K562 (cell line): Measurements from ENCODE around the gene TMEM132C. TPM values are rescaled to one million over a fixed set of nuclear protein-coding genes. Genes with fewer than 3 reads are reported as not detected.

Source experiments
- ATAC-seq: fragments of 200-7000 bp; cut with Tn5 transposase; 3 replicates; pipeline ENCODE4 v1.9.1; 2020; ENCODE audit warnings: moderate library complexity
- BruUV-seq: library from RNA; stranded (reverse); fragments of 400-500 nt; replicated peaks from 2 replicates; lab custom pipeline; 2021; lab: Mats Ljungman, UMichigan
- CTCF ChIA-PET: fragments of 300-600 bp; formaldehyde crosslinking; extraction: SDS; loops from one replicate; lab custom pipeline; 2021; ENCODE audit warnings: low intra/inter-chr PET ratio; lab: Yijun Ruan, JAX
- POLR2A ChIA-PET: fragments of 300-600, 350-650 bp; sonication (Branson Sonifier 250); formaldehyde crosslinking; extraction: SDS; loops from one replicate; lab custom pipeline; 2021; ENCODE audit warnings: antibody characterized with exemption, inconsistent platforms; lab: Yijun Ruan, JAX
- DNase-seq, 4 experiments: peaks; one replicate each; pipeline versions ENCODE4 v3.0.0 to v3.0.0-alpha.2; 2011 to 2018; ENCODE audit warnings: low spot score in 3 of 4, mixed read lengths in 3 of 4; ENCODE audit errors: extremely low read depth in 1 of 4
- FAIRE-seq: peaks from 2 replicates; lab custom pipeline; 2011; peaks lifted over from hg19 to GRCh38; lab: Jason Lieb, UNC
- H2AFZ ChIP-seq: 2 replicates; pipeline ENCODE4 v1.6.0; 2011; ENCODE audit warnings: low read depth, low read length, control low read depth, inconsistent platforms
- H3K27ac ChIP-seq: fragments of 200-600 bp; 3 replicates; pipeline ENCODE4 v1.8.0; 2011; ENCODE audit warnings: low read depth, mild to moderate bottlenecking, control low read depth, inconsistent platforms, low read length, moderate library complexity, mixed read lengths; ENCODE audit errors: extremely low read depth
- H3K27me3 ChIP-seq, 2 experiments: fragments of 300-600 bp in 1 of 2; 2 replicates in 1 of 2; 3 replicates in 1 of 2; pipeline versions ENCODE4 v1.6.0 to v1.8.0; 2011; ENCODE audit warnings: inconsistent platforms in 2 of 2, low read length in 2 of 2, mild to moderate bottlenecking in 1 of 2, mixed read lengths in 1 of 2, moderate library complexity in 1 of 2; ENCODE audit not compliant: control insufficient read depth in 2 of 2, insufficient read depth in 2 of 2
- H3K36me3 ChIP-seq: fragments of 300-600 bp; 3 replicates; pipeline ENCODE4 v1.8.0; 2011; ENCODE audit warnings: mild to moderate bottlenecking, low read length, inconsistent platforms; ENCODE audit not compliant: control insufficient read depth, insufficient read depth
- H3K4me1 ChIP-seq, 2 experiments: fragments of 200-600 bp in 1 of 2; replicated peaks in 1 of 2; 2 replicates in 1 of 2; 3 replicates in 1 of 2; pipeline versions ENCODE4 v1.5.1 to v1.8.0; 2011; ENCODE audit warnings: inconsistent platforms in 2 of 2, low read length in 2 of 2, mild to moderate bottlenecking in 1 of 2, mixed read lengths in 1 of 2, moderate library complexity in 1 of 2; ENCODE audit not compliant: control insufficient read depth in 2 of 2, insufficient read depth in 2 of 2
- H3K4me2 ChIP-seq: 2 replicates; pipeline ENCODE4 v1.6.1; 2011; ENCODE audit warnings: low read length, control low read depth, inconsistent platforms, mixed read lengths; ENCODE audit not compliant: insufficient read depth
- H3K4me3 ChIP-seq: fragments of 200-600 bp; sonication (generic), shearing (Covaris generic); 2 replicates; pipeline ENCODE4 v1.5.1; 2016; ENCODE audit warnings: control low read depth, inconsistent platforms
- H3K79me2 ChIP-seq: fragments of 200-600 bp; 3 replicates; pipeline ENCODE4 v1.8.0; 2011; ENCODE audit warnings: low read length, inconsistent platforms; ENCODE audit not compliant: control insufficient read depth, insufficient read depth
- H3K9ac ChIP-seq, 2 experiments: 2 replicates each; pipeline versions ENCODE4 v1.6.0 to v1.6.1; 2011; ENCODE audit warnings: low read depth in 2 of 2, low read length in 2 of 2, control low read depth in 1 of 2, inconsistent platforms in 1 of 2, mild to moderate bottlenecking in 1 of 2, mixed read lengths in 1 of 2; ENCODE audit not compliant: insufficient read depth in 1 of 2
- H3K9me1 ChIP-seq: one replicate; pipeline ENCODE4 v1.6.0; 2011; ENCODE audit warnings: inconsistent platforms, mild to moderate bottlenecking, low read length, moderate library complexity; ENCODE audit not compliant: control insufficient read depth, insufficient read depth
- H3K9me3 ChIP-seq: replicated peaks from 2 replicates; pipeline ENCODE4 v1.5.1; 2011; ENCODE audit warnings: low read depth, low read length, inconsistent platforms; ENCODE audit not compliant: control insufficient read depth, insufficient read depth
- H4K20me1 ChIP-seq: replicated peaks from 2 replicates; pipeline ENCODE4 v1.6.1; 2011; ENCODE audit warnings: low read length, inconsistent platforms, mixed read lengths; ENCODE audit not compliant: control insufficient read depth, insufficient read depth
- HDAC2 ChIP-seq: fragments of 450-650 bp; IDR thresholded peaks from 2 replicates; pipeline ENCODE4 v1.6.1; 2016; ENCODE audit warnings: mild to moderate bottlenecking
- ILK ChIP-seq: fragments of 450-650 bp; IDR thresholded peaks from 2 replicates; pipeline ENCODE4 v1.6.1; 2016; ENCODE audit warnings: missing genetic modification characterization, low read depth, mild to moderate bottlenecking, missing compliant biosample characterization, moderate library complexity, borderline replicate concordance
- MTA1 ChIP-seq: fragments of 450-650 bp; IDR thresholded peaks from 2 replicates; pipeline ENCODE4 v1.6.1; 2017; ENCODE audit warnings: borderline replicate concordance
- PCBP2 ChIP-seq: fragments of 200-400 bp; formaldehyde crosslinking; IDR thresholded peaks from 2 replicates; pipeline ENCODE4 v1.6.1; 2018; ENCODE audit warnings: low read length, low read depth, mild to moderate bottlenecking, moderate library complexity; ENCODE audit not compliant: poor library complexity, severe bottlenecking
- SPI1 ChIP-seq: IDR thresholded peaks from 2 replicates; pipeline ENCODE4 v1.6.1; 2011; ENCODE audit warnings: low read depth, low read length, control low read depth, borderline replicate concordance
- TAF7 ChIP-seq: fragments of 450-650 bp; IDR thresholded peaks from 2 replicates; pipeline ENCODE4 v1.6.1; 2016; ENCODE audit warnings: missing genetic modification characterization, missing compliant biosample characterization
- ZC3H11A ChIP-seq: IDR thresholded peaks from 2 replicates; pipeline ENCODE4 v1.6.1; 2012; ENCODE audit warnings: low read depth, low read length, improper control_type of control experiment
- ZKSCAN8 ChIP-seq: fragments of 200-800 bp; sonication (Bioruptor generic); IDR thresholded peaks from 2 replicates; pipeline ENCODE4 v1.6.1; 2016; ENCODE audit warnings: missing genetic modification characterization, missing compliant biosample characterization
- ZNF12 ChIP-seq: sonication (generic); formaldehyde crosslinking; IDR thresholded peaks from 2 replicates; pipeline ENCODE4 v1.4.0; 2020; ENCODE audit warnings: mild to moderate bottlenecking, missing genetic modification reagents
- ZNF232 ChIP-seq: sonication (generic); formaldehyde crosslinking; IDR thresholded peaks from 2 replicates; pipeline ENCODE4 v1.8.0; 2022; ENCODE audit warnings: mild to moderate bottlenecking, missing genetic modification reagents
- ZNF282 ChIP-seq: sonication (generic); formaldehyde crosslinking; IDR thresholded peaks from 2 replicates; pipeline ENCODE4 v1.8.1; 2023; ENCODE audit warnings: missing genetic modification reagents
- ZNF324 ChIP-seq: fragments of 250-450 bp; sonication (Bioruptor Pico); IDR thresholded peaks from 2 replicates; pipeline ENCODE4 v1.4.0; 2020; ENCODE audit warnings: mild to moderate bottlenecking
- WGBS: fragments of 100-300 bp; shearing (Covaris generic); methylation state at CpG from one replicate; pipeline ENCODE4 v1.1.6; 2016; ENCODE audit warnings: low coverage, mixed read lengths; ENCODE audit not compliant: insufficient coverage; ENCODE audit errors: missing lambda C conversion rate; 5-methylcytosine and 5-hydroxymethylcytosine counted together
- in situ Hi-C: fragments of 300-500 bp; cut with MboI; formaldehyde crosslinking; loops from 4 replicates; pipeline ENCODE4 v1.15.0; 2018; ENCODE audit warnings: inconsistent platforms, mixed read lengths
- intact Hi-C: fragments of 100-400 bp; cut with micrococcal nuclease; formaldehyde crosslinking; loops from 2 replicates; pipeline ENCODE4 v1.14.2; 2022
- polyA plus RNA-seq, 8 experiments: library from polyadenylated mRNA; depleted of rRNA in 4 of 8; stranded (reverse) in 5 of 8; unstranded in 3 of 8; fragments of >200 nt; fragmentation: Nextera tagmentation in 2 of 8; fragmentation: Illumina TruSeq in 1 of 8; extraction: Ambion mirVana in 2 of 8; extraction: Trizol in 1 of 8; gene quantifications; 2 replicates each; pipeline versions ENCODE4 v1.2.1 to v1.2.3, GENCODE V29; 2011 to 2014; ENCODE audit warnings: inconsistent platforms in 1 of 8, missing spikeins in 1 of 8
- total RNA-seq, 7 experiments: library from RNA; depleted of rRNA in 6 of 7; stranded (reverse); fragments of >200 nt in 6 of 7; fragmentation: Illumina TruSeq in 2 of 7; extraction: Trizol in 2 of 7; gene quantifications; 2 replicates each; pipeline versions ENCODE4 v1.2.1 to v1.2.3, GENCODE V29; 2011 to 2021; ENCODE audit warnings: low replicate concordance in 1 of 7
- TF ChIP-seq, protein P1 (sequence below): fragments of 450-650 bp; IDR thresholded peaks from 2 replicates; pipeline ENCODE4 v1.6.1; 2017; ENCODE audit warnings: antibody characterized with exemption, mild to moderate bottlenecking

The TMEM132C gene
- total and polyA plus RNA-seq, 9 of the 15 experiments (the other 6 are each of a cell fraction or from before 2014, with no cell fraction given) = not detected

DNA sequence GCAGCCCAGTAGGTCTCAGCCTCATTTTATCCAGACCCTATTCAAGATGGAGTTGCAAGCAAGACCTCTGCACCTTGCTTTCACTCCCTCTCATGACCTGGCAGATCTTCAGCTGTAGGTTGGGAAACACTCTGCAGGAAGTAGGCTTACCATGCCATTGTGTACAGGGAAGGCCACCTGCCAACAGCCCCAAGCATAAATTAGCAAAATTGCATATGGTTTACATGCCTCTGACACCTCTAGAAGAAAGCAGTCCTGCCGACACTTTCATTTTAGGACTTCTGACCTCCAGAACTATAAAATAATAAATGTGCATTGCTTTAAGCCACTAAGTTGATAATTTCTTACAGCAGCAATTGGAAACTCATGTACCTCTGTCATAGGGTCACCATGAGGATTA lies 459.9 kb downstream of the TMEM132C start:
- no peak overlapping the region for H3K9ac ChIP-seq
- no peak overlapping the region for H3K4me3 ChIP-seq
- no peaks in the 10 kb centered on the region for H3K36me3 ChIP-seq
- DNase-seq = no peak
- intact Hi-C loops = no loop called here
- H3K27me3 ChIP-seq = peaks cover 2 to 13% of the 10 kb centered on the region in 2 experiments; a peak in 3 of 5 replicates
- no peaks in the 10 kb centered on the region for H4K20me1 ChIP-seq
- H3K79me2 ChIP-seq = no peaks in the 10 kb centered on the region
- H3K4me1 ChIP-seq = no peaks in the 10 kb centered on the region; a peak in 1 of 5 replicates
- WGBS = 0% methylated on average over 1 of the region's 1 CpG
- no peak for TF ChIP-seq ZKSCAN8
- TF ChIP-seq, protein P1, sequence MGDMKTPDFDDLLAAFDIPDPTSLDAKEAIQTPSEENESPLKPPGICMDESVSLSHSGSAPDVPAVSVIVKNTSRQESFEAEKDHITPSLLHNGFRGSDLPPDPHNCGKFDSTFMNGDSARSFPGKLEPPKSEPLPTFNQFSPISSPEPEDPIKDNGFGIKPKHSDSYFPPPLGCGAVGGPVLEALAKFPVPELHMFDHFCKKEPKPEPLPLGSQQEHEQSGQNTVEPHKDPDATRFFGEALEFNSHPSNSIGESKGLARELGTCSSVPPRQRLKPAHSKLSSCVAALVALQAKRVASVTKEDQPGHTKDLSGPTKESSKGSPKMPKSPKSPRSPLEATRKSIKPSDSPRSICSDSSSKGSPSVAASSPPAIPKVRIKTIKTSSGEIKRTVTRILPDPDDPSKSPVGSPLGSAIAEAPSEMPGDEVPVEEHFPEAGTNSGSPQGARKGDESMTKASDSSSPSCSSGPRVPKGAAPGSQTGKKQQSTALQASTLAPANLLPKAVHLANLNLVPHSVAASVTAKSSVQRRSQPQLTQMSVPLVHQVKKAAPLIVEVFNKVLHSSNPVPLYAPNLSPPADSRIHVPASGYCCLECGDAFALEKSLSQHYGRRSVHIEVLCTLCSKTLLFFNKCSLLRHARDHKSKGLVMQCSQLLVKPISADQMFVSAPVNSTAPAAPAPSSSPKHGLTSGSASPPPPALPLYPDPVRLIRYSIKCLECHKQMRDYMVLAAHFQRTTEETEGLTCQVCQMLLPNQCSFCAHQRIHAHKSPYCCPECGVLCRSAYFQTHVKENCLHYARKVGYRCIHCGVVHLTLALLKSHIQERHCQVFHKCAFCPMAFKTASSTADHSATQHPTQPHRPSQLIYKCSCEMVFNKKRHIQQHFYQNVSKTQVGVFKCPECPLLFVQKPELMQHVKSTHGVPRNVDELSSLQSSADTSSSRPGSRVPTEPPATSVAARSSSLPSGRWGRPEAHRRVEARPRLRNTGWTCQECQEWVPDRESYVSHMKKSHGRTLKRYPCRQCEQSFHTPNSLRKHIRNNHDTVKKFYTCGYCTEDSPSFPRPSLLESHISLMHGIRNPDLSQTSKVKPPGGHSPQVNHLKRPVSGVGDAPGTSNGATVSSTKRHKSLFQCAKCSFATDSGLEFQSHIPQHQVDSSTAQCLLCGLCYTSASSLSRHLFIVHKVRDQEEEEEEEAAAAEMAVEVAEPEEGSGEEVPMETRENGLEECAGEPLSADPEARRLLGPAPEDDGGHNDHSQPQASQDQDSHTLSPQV = no peak
- TF ChIP-seq HDAC2 = no peak
- no peak for TF ChIP-seq ZNF282 (CRISPR knock-in tag)
- TF ChIP-seq PCBP2 = no peak
- no peak for TF ChIP-seq MTA1
- no peak for TF ChIP-seq ZC3H11A
- no peak for TF ChIP-seq ZNF12 (CRISPR knock-in tag)
- no peak for TF ChIP-seq ZNF324 (CRISPR knock-in tag)
- TF ChIP-seq TAF7 (tag) = no peak
- no peak for TF ChIP-seq ZNF232 (CRISPR knock-in tag)
- no peak for TF ChIP-seq SPI1
- no peak for TF ChIP-seq ILK (tag)
- TF ChIP-seq, all 486 proteins: peak for 0
- Histone ChIP-seq H3K27ac (no peak overlapping the region), H3K9me1 (no peaks in the 10 kb centered on the region), H2AFZ (no peak overlapping the region), H3K9me3 (no peaks in the 10 kb centered on the region), H3K4me2 (no peak overlapping the region)
- ATAC-seq (no peak), FAIRE-seq (no peak)
- in situ Hi-C loops = no loop called here
- ChIA-PET CTCF (no interaction called here), POLR2A (no interaction called here)
- BruUV-seq = no TSS peak
